ENCODE results near the gene CAPZA3. TPM values are rescaled to one million over a fixed set of nuclear protein-coding genes. Genes with fewer than 3 reads are reported as not detected.

The CAPZA3 gene
- total RNA-seq, 2 experiments from 2014 or later: not detected

GRCh38 chr12:18696971-18697602 is 40.8 kb upstream of the CAPZA3 start:
- Histone ChIP-seq H3K4me1 (ENCODE audit: insufficient read depth, low read length) (no peaks in the 10 kb centered on the region), H3K9me3 (ENCODE audit: control insufficient read depth in 1 of 2, insufficient read depth in 1 of 2, low read length in 2 of 2) (no peaks in the 10 kb centered on the region), H3K27ac (ENCODE audit: low read depth in 1 of 2, low read length in 2 of 2) (no peak overlapping the region), H3K27me3 (ENCODE audit: control insufficient read depth in 1 of 2, insufficient read depth in 2 of 2, low read length in 2 of 2) (no peaks in the 10 kb centered on the region), H3K4me3 (ENCODE audit: low read length) (no peak overlapping the region), H3K36me3 (ENCODE audit: insufficient read depth, low read length) (no peaks in the 10 kb centered on the region)
- Mint-ChIP-seq H3K36me3 (ENCODE audit: low read depth) (no peaks in the 10 kb centered on the region), H3K27me3 (no peaks in the 10 kb centered on the region), H3K27ac (no peak overlapping the region), H3K9me3 (peaks cover 3% of the 10 kb centered on the region), H3K4me1 (ENCODE audit: low read depth) (no peaks in the 10 kb centered on the region), H3K4me3 (no peak overlapping the region)
- ATAC-seq (ENCODE audit: poor library complexity) (no peak), DNase-seq (no peak)
- intact Hi-C loops (cut with DNase I, micrococcal nuclease): no loop called here
- ChIA-PET CTCF (no interaction called here), POLR2A (no interaction called here)
- no peak for TF ChIP-seq CTCF (IDR thresholded peaks at IDR 0.05)

GRCh38 chr12:18700271-18700670 is 37.6 kb upstream of the CAPZA3 start:
- intact Hi-C loops (cut with DNase I, micrococcal nuclease): no loop called here
- ATAC-seq (ENCODE audit: poor library complexity) (no peak), DNase-seq (no peak)
- no peak overlapping the region for H3K27ac ChIP-seq (ENCODE audit: low read depth in 1 of 2, low read length in 2 of 2)
- H3K27me3 ChIP-seq (ENCODE audit: control insufficient read depth in 1 of 2, insufficient read depth in 2 of 2, low read length in 2 of 2): no peaks in the 10 kb centered on the region
- no peaks in the 10 kb centered on the region for H3K4me1 ChIP-seq (ENCODE audit: insufficient read depth, low read length)
- CTCF ChIA-PET: no interaction called here
- no peak overlapping the region for H3K4me3 ChIP-seq (ENCODE audit: low read length)
- Mint-ChIP-seq H3K27me3 (no peaks in the 10 kb centered on the region), H3K36me3 (ENCODE audit: low read depth) (no peaks in the 10 kb centered on the region), H3K4me1 (ENCODE audit: low read depth) (no peaks in the 10 kb centered on the region), H3K4me3 (no peak overlapping the region), H3K9me3 (peaks cover 7% of the 10 kb centered on the region), H3K27ac (no peak overlapping the region)
- no peak for TF ChIP-seq CTCF (IDR thresholded peaks at IDR 0.05)
- no peaks in the 10 kb centered on the region for H3K36me3 ChIP-seq (ENCODE audit: insufficient read depth, low read length)
- POLR2A ChIA-PET: no interaction called here
- peaks cover 0 to under 1% of the 10 kb centered on the region in 2 experiments for H3K9me3 ChIP-seq (ENCODE audit: control insufficient read depth in 1 of 2, insufficient read depth in 1 of 2, low read length in 2 of 2)

GRCh38 chr12:18703321-18703720 is 34.6 kb upstream of the CAPZA3 start:
- H3K4me1 ChIP-seq (ENCODE audit: insufficient read depth, low read length): no peaks in the 10 kb centered on the region
- ATAC-seq (ENCODE audit: poor library complexity): no peak
- no peaks in the 10 kb centered on the region for H3K36me3 ChIP-seq (ENCODE audit: insufficient read depth, low read length)
- H3K9me3 Mint-ChIP-seq: peaks cover 10% of the 10 kb centered on the region
- H3K27ac ChIP-seq (ENCODE audit: low read depth in 1 of 2, low read length in 2 of 2): no peak overlapping the region
- no peak overlapping the region for H3K4me3 ChIP-seq (ENCODE audit: low read length)
- no peak for DNase-seq
- H3K27ac Mint-ChIP-seq: no peak overlapping the region
- H3K4me1 Mint-ChIP-seq (ENCODE audit: low read depth): no peaks in the 10 kb centered on the region
- ChIA-PET CTCF (no interaction called here), POLR2A (no interaction called here)
- no peaks in the 10 kb centered on the region for H3K27me3 Mint-ChIP-seq
- H3K36me3 Mint-ChIP-seq (ENCODE audit: low read depth): no peaks in the 10 kb centered on the region
- H3K9me3 ChIP-seq (ENCODE audit: control insufficient read depth in 1 of 2, insufficient read depth in 1 of 2, low read length in 2 of 2): peaks cover 0 to 8% of the 10 kb centered on the region in 2 experiments
- no peak overlapping the region for H3K4me3 Mint-ChIP-seq
- intact Hi-C loops (cut with DNase I, micrococcal nuclease): no loop called here
- no peak for TF ChIP-seq CTCF (IDR thresholded peaks at IDR 0.05)
- H3K27me3 ChIP-seq (ENCODE audit: control insufficient read depth in 1 of 2, insufficient read depth in 2 of 2, low read length in 2 of 2): no peaks in the 10 kb centered on the region
